HT-29 (cell line): ENCODE results near the gene PPP2CA. TPM values are rescaled to one million over a fixed set of nuclear protein-coding genes. Genes with fewer than 3 reads are reported as not detected.
A peak's percentile ranks its signal among the peaks of the same experiment; 100 is the strongest.
"Not testable (repeated sequence)": the region's sequence is repeated elsewhere in the genome, so short reads cannot be mapped to it uniquely, and the experiment has no call there.

Source experiments
- DNase-seq: peaks from one replicate; pipeline ENCODE4 v3.0.0-alpha.2; 2015; ENCODE audit warnings: low spot score
- total RNA-seq: library from RNA; depleted of rRNA; stranded (reverse); fragments of >200 nt; shearing (Covaris generic); gene quantifications from 2 replicates; pipeline ENCODE4 v1.2.3, GENCODE V29; 2014; rRNA removed

The PPP2CA gene
- total RNA-seq, result 212 and 215 TPM in 2 replicates

GRCh38 chr5:134225780-134226440 lies at the start of gene PPP2CA:
Gene PPP2CA (minus strand): TSS chr5:134226073. CDS start chr5:134225861, 212 bp downstream.
- peak; percentile 99 for DNase-seq

GRCh38 chr5:134273642-134274395 lies 47.9 kb upstream of the PPP2CA start:
- no peak for DNase-seq

GRCh38 chr5:134271059-134271458 lies 45.2 kb upstream of the PPP2CA start:
- no peak for DNase-seq

GRCh38 chr5:134268919-134269318 lies 43.0 kb upstream of the PPP2CA start:
- DNase-seq, result no peak

- DNase-seq, result no peak
Observed at GRCh38 chr5:134268019-134268601, 42.2 kb upstream of the PPP2CA start.

GRCh38 chr5:134267366-134268018 lies 41.6 kb upstream of the PPP2CA start:
- peak; percentile 61 for DNase-seq

- no peak for DNase-seq
Observed at GRCh38 chr5:134263801-134264200, 37.9 kb upstream of the PPP2CA start.

GRCh38 chr5:134262629-134263028 lies 36.8 kb upstream of the PPP2CA start:
- peak; percentile 42 for DNase-seq

GRCh38 chr5:134258896-134259295 lies 33.0 kb upstream of the PPP2CA start:
- DNase-seq, result no peak

GRCh38 chr5:134257176-134257575 lies 31.3 kb upstream of the PPP2CA start:
- no peak for DNase-seq

- no peak for DNase-seq
Observed at GRCh38 chr5:134255418-134256150, 29.7 kb upstream of the PPP2CA start.

GRCh38 chr5:134253368-134254153 lies 27.7 kb upstream of the PPP2CA start:
- not testable (repeated sequence) for DNase-seq

GRCh38 chr5:134252671-134253070 lies 26.8 kb upstream of the PPP2CA start:
- no peak for DNase-seq

- DNase-seq, result no peak
Observed at GRCh38 chr5:134250949-134251348, 25.1 kb upstream of the PPP2CA start.

GRCh38 chr5:134249469-134250379 lies 23.9 kb upstream of the PPP2CA start:
- no peak for DNase-seq

GRCh38 chr5:134248256-134248655 lies 22.4 kb upstream of the PPP2CA start:
- DNase-seq, result no peak

- DNase-seq, result peak; percentile 50
Observed at GRCh38 chr5:134247428-134248224, 21.8 kb upstream of the PPP2CA start.

- DNase-seq, result peak; percentile 31
Observed at GRCh38 chr5:134246771-134247427, 21.0 kb upstream of the PPP2CA start.
